Activated CD4-positive, alpha-beta T cell treated with anti-CD3 and anti-CD28 coated beads for 48 hours (primary cell): ENCODE data around the gene IRX5.

Experiments used
- DNase-seq: peaks from one replicate; pipeline ENCODE4 v3.0.0-alpha.2; 2020

The IRX5 gene

GRCh38 chr16:54930005-54930868 lies at the start of gene IRX5:
IRX5 (plus strand) TSS chr16:54930865; CDS start chr16:54931199, 334 bp downstream.
- DNase-seq = peak; percentile 52

- DNase-seq = no peak
Measured at GRCh38 chr16:54882556-54882955, 48.1 kb upstream of the IRX5 start.

GRCh38 chr16:54883358-54883757 lies 47.3 kb upstream of the IRX5 start:
- DNase-seq = no peak

- no peak for DNase-seq
Measured at GRCh38 chr16:54886078-54886477, 44.6 kb upstream of the IRX5 start.

GRCh38 chr16:54890381-54890780 lies 40.3 kb upstream of the IRX5 start:
- DNase-seq = no peak

GRCh38 chr16:54891346-54891745 lies 39.3 kb upstream of the IRX5 start:
- DNase-seq = no peak

GRCh38 chr16:54892981-54893380 lies 37.7 kb upstream of the IRX5 start:
- DNase-seq = no peak

GRCh38 chr16:54897930-54898329 lies 32.7 kb upstream of the IRX5 start:
- no peak for DNase-seq

GRCh38 chr16:54901606-54902005 lies 29.1 kb upstream of the IRX5 start:
- no peak for DNase-seq

- DNase-seq = no peak
Measured at GRCh38 chr16:54903047-54903446, 27.6 kb upstream of the IRX5 start.

- no peak for DNase-seq
Measured at GRCh38 chr16:54911079-54911478, 19.6 kb upstream of the IRX5 start.

GRCh38 chr16:54912720-54913119 lies 17.9 kb upstream of the IRX5 start:
- DNase-seq = no peak

GRCh38 chr16:54921206-54921824 lies 9.3 kb upstream of the IRX5 start:
- DNase-seq = no peak

- DNase-seq = no peak
Measured at GRCh38 chr16:54923055-54923473, 7.6 kb upstream of the IRX5 start.

- DNase-seq = no peak
Measured at GRCh38 chr16:54923988-54924387, 6.7 kb upstream of the IRX5 start.

- DNase-seq = no peak
Measured at GRCh38 chr16:54926166-54926838, 4.4 kb upstream of the IRX5 start.

GRCh38 chr16:54927125-54928015 lies 3.3 kb upstream of the IRX5 start:
- no peak for DNase-seq

GRCh38 chr16:54928016-54928356 lies 2.7 kb upstream of the IRX5 start:
- peak; percentile 11 for DNase-seq

- DNase-seq = peak; percentile 49
Measured at GRCh38 chr16:54928411-54929089, 2.1 kb upstream of the IRX5 start.

- peak; percentile 98 for DNase-seq
Measured at GRCh38 chr16:54929090-54930004, 1.3 kb upstream of the IRX5 start.

- no peak for DNase-seq
Measured at GRCh38 chr16:54930869-54931119, 129 bp downstream of the IRX5 start.
